ENCODE data around the gene GUCD1.

The GUCD1 gene

DNA sequence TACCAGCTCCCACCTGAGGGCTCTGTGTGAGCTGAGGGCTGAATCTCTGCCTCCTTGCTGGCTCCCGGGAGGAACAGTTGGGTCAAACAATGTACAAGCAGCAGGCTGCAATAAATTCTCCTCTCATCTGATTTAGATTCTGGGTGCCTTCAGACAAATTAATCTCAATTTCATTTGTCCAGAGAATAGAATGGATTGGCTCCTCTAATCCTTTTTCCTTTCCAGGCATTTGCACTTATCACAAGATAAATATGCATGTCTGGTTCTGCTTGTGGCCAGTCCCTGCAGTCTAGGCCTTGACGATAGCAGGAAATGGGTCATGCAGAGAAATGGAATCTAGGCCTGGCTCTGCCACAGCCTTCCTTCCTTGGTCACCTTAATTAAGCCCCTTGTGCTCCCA lies 31.1 kb downstream of the GUCD1 start:
- DNase-seq = no peak

GRCh38 chr22:24521791-24522245 lies 33.1 kb downstream of the GUCD1 start:
- DNase-seq = peak; percentile 63 to 67

GRCh38 chr22:24519496-24519895 lies 35.4 kb downstream of the GUCD1 start:
- no peak for DNase-seq

- no peak for DNase-seq
These were observed 36.0 kb downstream of the GUCD1 start for GRCh38 chr22:24518771-24519485.

DNA sequence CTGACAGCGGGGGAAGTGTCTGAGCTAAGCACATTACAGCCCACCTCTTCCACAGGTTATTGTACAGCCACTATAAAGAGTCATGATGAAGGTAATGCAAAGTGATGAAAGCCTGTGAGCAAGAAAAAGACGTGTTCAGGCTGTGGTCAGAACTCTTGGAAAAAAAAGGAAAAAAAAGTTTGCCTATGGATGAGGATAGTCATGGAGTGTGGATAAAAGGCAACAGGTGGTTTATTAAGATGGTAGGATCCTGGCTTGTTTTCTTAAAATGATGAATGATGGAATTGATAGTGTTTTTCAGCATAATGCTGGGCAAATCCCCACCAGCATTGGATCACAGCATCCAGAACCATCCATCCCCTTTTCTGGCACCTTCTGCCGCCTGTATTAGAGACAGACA lies 36.7 kb downstream of the GUCD1 start:
- no peak for DNase-seq

DNA sequence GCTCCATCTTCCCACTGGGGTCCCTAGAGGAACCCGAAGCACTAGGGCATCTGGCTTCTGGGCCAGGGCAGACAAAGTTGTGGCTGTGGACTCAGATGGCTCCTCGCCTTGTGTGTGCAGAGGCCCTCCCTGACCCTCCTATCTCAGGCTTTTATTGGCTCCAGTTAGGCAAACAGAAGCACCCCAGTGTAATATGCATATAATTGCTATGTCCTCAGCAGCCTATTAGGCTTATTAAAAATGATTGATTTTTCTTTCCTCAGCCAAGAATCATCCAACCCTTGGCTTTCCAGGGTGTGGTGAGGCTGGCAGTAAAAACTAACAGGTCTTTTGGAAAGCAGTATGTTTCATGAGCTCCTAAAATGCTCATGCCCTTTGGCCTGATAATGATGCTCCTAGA lies 37.5 kb downstream of the GUCD1 start:
- no peak for DNase-seq

DNA sequence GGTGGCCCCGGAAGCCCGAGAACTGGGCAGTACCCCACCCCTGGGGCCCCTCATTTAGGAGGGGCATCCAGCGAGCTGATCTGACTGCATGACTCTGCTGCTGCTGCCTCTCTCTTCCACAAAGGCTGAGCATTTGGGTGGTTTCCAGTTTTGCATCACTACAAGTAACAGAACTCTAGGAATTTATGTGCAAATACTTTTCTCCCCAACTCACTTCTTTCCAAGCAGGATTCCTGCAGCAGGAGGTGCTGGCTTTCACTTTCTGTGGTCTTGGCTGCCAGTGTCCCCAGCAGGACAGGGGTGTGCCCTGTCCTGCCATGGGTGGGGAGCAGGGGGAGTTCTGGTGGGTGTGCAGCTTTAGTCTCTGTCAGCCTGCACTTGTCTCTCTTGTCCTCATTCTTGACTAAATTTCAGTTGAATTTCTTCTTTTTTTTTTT lies 38.6 kb downstream of the GUCD1 start:
- no peak for DNase-seq

GRCh38 chr22:24515027-24515338 lies 40.0 kb downstream of the GUCD1 start:
- DNase-seq = no peak

DNA sequence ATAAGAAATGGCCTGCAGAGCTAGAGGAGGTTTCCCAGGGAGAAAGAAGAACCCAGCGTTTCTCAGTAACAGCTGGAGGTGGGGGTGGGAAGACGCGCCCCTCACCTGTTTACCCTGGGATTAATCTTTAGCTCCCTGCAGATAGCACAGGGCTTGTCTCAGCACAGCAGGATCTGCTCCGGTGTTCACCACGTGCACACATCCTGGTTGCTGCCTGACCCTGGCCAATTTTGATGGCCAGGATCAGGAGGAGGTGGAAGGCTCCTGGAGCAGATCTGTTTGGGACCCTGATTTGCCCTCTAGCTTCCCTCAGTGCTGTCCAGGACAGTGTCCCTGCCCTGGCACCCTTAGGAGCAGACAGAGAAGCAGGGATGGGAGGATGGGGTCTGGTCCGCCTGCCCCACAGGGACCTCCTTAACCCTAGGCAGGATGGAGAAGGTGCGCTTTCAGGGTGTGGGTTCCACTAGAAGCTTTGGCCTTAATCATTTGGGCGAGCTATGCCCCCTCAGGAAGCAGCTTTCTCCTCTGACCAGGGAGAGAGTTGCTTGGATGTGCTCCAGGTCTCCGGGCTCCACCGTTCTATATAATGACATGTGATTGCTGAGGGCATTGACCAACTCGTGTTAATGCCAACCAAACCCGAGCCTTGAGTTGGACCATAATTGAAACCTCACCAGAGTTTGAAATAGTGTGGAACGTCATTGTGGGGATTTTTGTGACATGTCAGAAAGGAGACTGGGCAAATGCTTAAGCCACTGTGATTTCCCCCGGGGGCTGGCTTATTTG lies 40.5 kb downstream of the GUCD1 start:
- DNase-seq = no peak

DNA sequence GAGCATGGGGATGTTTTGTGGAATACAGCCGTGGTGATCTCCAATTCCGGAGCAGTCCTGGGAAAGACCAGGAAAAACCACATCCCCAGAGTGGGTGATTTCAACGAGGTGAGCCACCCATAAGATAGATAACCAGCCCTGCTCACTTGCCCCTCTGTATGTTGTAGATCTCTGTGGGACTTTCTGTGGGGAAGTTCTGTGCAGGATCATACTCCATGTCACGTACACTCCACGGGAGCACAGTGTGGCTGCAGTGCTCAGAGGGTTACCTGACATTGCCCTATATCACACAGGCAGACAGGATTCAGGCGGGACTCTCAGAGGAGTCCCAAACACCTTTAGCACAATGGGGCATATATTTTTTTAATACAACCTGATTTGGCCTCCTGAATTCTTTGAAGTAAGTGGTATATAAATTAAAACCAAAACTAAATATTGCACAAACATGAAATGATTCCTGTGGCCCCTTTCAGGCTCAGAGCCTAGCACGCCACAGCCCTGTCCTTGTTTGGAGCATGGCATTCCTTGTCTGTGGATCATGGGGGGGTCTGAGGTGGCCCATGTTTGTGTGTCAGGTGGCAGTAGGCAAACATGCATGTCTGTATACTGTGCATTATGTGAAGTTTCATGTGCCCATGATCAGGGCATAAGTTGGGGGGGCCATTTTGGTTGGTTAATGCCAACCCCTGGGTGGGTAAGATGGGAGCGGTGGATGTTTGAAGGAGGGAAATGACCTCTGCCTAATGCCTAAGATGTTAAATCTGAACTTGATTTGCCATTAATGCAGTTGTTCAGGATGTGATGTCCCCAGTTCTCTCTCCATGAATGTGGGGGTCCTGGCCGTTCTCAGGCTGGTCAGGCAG lies 41.3 kb downstream of the GUCD1 start:
- DNase-seq = no peak

DNA sequence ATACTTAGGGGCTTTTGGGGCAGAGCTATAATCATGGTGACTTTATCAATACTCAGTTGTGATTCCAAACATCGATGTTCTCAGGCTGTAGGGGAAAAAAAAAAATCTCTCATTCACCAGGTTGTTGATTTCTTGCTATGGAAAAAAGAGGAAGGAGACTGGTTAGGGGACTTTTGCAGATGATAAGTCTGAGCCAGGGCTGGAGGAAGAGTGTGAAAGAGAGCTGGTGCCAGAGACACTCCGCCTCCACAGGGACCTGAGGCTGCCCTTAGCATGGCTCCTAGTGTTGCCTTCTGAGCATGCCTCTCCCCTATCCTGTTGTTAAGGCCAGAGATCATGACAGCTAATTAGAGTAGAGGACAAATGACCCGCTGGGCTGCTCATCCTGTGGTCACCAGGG lies 42.9 kb downstream of the GUCD1 start:
- DNase-seq = no peak

DNA sequence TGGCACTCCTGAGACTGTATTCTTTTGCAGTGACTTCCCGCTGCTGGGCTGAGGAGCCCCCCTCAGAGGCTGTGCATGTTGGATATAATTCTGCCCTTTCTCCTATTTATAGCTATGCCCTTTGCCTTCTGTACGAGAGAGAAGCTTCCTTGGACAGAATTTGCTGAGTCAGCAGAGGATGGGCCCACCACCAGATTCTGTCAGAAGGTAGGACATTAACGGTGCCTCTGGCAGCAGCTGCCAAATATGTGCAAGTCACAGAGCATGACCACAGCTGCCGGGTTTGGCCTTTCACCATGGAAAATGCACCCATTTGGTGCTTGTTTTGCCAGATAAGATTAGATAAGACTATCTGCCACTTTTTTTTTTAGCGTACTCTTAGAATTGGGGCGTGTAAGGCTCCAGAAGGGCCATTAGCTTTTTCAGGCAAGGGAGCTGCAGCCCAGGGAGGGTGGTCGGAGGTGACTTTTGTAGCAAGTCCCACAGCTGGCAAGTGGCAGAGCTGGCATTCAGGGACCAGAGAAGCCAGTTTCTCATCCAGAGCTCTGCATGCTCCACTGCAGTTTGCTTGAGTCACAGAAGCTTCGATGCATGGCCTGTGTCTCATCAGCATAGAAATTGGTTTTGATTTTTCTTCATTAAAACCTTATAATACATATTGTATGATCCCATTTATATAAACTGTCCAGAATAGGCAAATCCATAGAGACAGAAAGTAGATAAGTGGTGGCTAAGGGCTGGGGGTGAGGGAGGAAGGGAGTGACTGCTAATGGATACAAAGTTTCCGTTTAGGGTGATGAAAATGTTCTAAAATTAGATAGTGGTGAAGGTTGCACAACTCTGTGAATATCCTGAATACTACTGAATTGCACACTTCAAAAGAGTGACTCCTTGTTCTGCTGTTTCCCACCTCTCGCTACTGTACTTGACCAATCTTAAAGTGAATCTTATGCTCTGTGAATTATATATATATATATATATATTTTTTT lies 44.0 kb downstream of the GUCD1 start:
- DNase-seq = peak in 1 of 2 experiments; percentile 12

GRCh38 chr22:24507716-24508115 lies 47.2 kb downstream of the GUCD1 start:
- DNase-seq = no peak

- DNase-seq = peak in 1 of 2 experiments; percentile 53
These were observed 48.0 kb downstream of the GUCD1 start for GRCh38 chr22:24506802-24507438.

GRCh38 chr22:24504956-24505736 lies 49.8 kb downstream of the GUCD1 start:
- no peak for DNase-seq

GRCh38 chr22:24504540-24504939 lies 50.4 kb downstream of the GUCD1 start:
- no peak for DNase-seq

GRCh38 chr22:24503843-24504338 lies 51.0 kb downstream of the GUCD1 start:
- no peak for DNase-seq

GRCh38 chr22:24503137-24503842 lies 51.6 kb downstream of the GUCD1 start:
- peak in 1 of 2 experiments; percentile 46 for DNase-seq

GRCh38 chr22:24502541-24502940 lies 52.4 kb downstream of the GUCD1 start:
- no peak for DNase-seq

- DNase-seq = no peak
These were observed 52.9 kb downstream of the GUCD1 start for GRCh38 chr22:24502034-24502433.

Data from SHP77 (cell line).